HepG2 (cell line): ENCODE data around the gene FSD1. TPM values are rescaled to one million over a fixed set of nuclear protein-coding genes. Genes with fewer than 3 reads are reported as not detected.

Experiments used
- CHCHD3 ChIP-seq: sonication (generic); formaldehyde crosslinking; IDR thresholded peaks from 2 replicates; pipeline ENCODE4 v1.8.0; 2022; ENCODE audit warnings: mild to moderate bottlenecking, missing genetic modification reagents, moderate library complexity
- FIP1L1 ChIP-seq: fragments of 200-400 bp; formaldehyde crosslinking; IDR thresholded peaks from 2 replicates; pipeline ENCODE4 v1.6.1; 2018; ENCODE audit warnings: low read depth, mild to moderate bottlenecking, low read length, moderate library complexity, borderline replicate concordance; ENCODE audit not compliant: insufficient read depth
- GPN1 ChIP-seq: sonication (generic); formaldehyde crosslinking; IDR thresholded peaks from 2 replicates; pipeline ENCODE4 v1.5.1; 2020; ENCODE audit warnings: missing genetic modification reagents, borderline replicate concordance
- MYC ChIP-seq: sonication (generic); formaldehyde crosslinking; IDR thresholded peaks from 2 replicates; pipeline ENCODE4 v1.9.0; 2021; ENCODE audit warnings: missing genetic modification reagents, borderline replicate concordance
- RNF2 ChIP-seq: fragments of 450-650 bp; conservative IDR thresholded peaks from 2 replicates; pipeline ENCODE4 v1.6.1; 2016; ENCODE audit warnings: low read depth
- SAFB2 ChIP-seq: sonication (generic); formaldehyde crosslinking; IDR thresholded peaks from 2 replicates; pipeline ENCODE4 v1.5.1; 2020; ENCODE audit warnings: missing genetic modification reagents, low read depth, mild to moderate bottlenecking, borderline replicate concordance
- ZNF296 ChIP-seq: sonication (generic); formaldehyde crosslinking; conservative IDR thresholded peaks from 2 replicates; pipeline ENCODE4 v1.5.0; 2020; ENCODE audit warnings: mild to moderate bottlenecking, missing genetic modification reagents
- ZNF34 ChIP-seq: sonication (generic); formaldehyde crosslinking; IDR thresholded peaks from 2 replicates; pipeline ENCODE4 v1.4.0; 2020; ENCODE audit warnings: mild to moderate bottlenecking, missing genetic modification reagents, borderline replicate concordance
- polyA plus RNA-seq, 8 experiments: library from polyadenylated mRNA; depleted of rRNA in 3 of 8; stranded (reverse) in 7 of 8; unstranded in 1 of 8; fragments of >200 nt; fragmentation: Illumina TruSeq in 4 of 8; extraction: Trizol in 4 of 8; gene quantifications; 2 replicates each; pipeline versions ENCODE4 v1.2.1 to v1.2.3, GENCODE V29; 2011 to 2016; ENCODE audit warnings: low read depth in 4 of 8, missing spikeins in 1 of 8, mixed read lengths in 1 of 8; ENCODE audit not compliant: insufficient read depth in 1 of 8
- total RNA-seq, 5 experiments: library from RNA; depleted of rRNA; stranded (reverse); fragments of >200 nt; fragmentation: Illumina TruSeq; extraction: Trizol; gene quantifications; 2 replicates each; pipeline ENCODE4 v1.2.3, GENCODE V29; 2016; ENCODE audit warnings: low read depth in 1 of 5
- TF ChIP-seq, protein P1 (sequence below): IDR thresholded peaks from 2 replicates; pipeline ENCODE4 v1.4.0; 2020; ENCODE audit warnings: mild to moderate bottlenecking, missing genetic modification reagents
- TF ChIP-seq, protein P2 (sequence below): IDR thresholded peaks from 2 replicates; pipeline ENCODE4 v1.6.1; 2012; ENCODE audit warnings: low read length, improper control_type of control experiment
- TF ChIP-seq, protein P3 (sequence below): sonication (generic); formaldehyde crosslinking; IDR thresholded peaks from 2 replicates; pipeline ENCODE4 v1.8.1; 2023; ENCODE audit warnings: missing genetic modification reagents, inconsistent platforms, borderline replicate concordance
- TF ChIP-seq, protein P4 (sequence below): sonication (generic); formaldehyde crosslinking; IDR thresholded peaks from 2 replicates; pipeline ENCODE4 v1.5.1; 2020; ENCODE audit warnings: missing genetic modification reagents, mild to moderate bottlenecking, borderline replicate concordance
- TF ChIP-seq, protein P5 (sequence below): sonication (generic); formaldehyde crosslinking; IDR thresholded peaks from 2 replicates; pipeline ENCODE4 v1.4.0; 2020; ENCODE audit warnings: missing genetic modification reagents, mild to moderate bottlenecking, borderline replicate concordance

Gene FSD1
- total and polyA plus RNA-seq, 2 of the 13 experiments (the other 11 are each of a cell fraction or from before 2014, with no cell fraction given), result 0.29 to 0.66 TPM

DNA sequence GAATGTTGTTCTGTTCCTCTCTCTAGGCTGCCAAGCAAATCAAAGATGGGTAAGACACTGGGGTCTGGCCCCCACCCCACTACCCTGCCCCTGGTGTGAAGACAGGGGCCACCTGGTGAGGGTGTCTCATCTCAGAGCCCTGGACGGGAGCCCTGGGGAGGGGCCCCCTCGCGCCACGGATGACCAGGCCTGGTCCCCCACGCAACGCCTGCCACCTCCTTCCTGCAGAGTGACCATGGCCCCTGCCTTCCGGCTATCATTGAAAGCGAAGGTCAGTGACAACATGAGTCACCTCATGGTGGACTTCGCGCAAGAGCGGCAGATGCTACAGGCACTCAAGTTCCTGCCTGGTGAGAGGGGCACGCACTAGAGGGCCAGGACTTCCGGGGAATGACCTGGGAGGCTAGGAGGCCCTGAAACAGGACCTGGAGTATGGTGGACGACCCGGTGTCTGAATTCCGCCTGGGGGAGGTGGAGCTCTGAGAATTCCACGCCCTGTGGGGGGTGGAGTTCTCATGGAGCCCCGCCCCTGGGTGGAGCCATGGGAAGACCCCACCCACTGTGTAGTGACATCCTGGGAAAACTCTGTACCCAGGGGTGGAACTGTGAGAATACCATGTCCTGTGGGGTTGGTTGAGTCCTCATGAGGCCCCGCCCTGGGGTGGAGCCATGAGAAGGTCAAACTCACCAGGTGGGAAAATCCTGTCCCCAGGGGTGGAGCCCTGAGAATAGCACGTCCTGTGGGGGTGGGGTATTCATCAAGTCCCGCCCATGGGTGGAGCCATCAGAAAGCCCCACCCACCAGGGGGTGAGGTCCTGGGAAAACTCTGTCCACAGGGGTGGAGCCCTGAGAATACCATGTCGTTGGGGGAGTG, 6.1 kb downstream of the FSD1 start (continued):
- TF ChIP-seq, protein P1, sequence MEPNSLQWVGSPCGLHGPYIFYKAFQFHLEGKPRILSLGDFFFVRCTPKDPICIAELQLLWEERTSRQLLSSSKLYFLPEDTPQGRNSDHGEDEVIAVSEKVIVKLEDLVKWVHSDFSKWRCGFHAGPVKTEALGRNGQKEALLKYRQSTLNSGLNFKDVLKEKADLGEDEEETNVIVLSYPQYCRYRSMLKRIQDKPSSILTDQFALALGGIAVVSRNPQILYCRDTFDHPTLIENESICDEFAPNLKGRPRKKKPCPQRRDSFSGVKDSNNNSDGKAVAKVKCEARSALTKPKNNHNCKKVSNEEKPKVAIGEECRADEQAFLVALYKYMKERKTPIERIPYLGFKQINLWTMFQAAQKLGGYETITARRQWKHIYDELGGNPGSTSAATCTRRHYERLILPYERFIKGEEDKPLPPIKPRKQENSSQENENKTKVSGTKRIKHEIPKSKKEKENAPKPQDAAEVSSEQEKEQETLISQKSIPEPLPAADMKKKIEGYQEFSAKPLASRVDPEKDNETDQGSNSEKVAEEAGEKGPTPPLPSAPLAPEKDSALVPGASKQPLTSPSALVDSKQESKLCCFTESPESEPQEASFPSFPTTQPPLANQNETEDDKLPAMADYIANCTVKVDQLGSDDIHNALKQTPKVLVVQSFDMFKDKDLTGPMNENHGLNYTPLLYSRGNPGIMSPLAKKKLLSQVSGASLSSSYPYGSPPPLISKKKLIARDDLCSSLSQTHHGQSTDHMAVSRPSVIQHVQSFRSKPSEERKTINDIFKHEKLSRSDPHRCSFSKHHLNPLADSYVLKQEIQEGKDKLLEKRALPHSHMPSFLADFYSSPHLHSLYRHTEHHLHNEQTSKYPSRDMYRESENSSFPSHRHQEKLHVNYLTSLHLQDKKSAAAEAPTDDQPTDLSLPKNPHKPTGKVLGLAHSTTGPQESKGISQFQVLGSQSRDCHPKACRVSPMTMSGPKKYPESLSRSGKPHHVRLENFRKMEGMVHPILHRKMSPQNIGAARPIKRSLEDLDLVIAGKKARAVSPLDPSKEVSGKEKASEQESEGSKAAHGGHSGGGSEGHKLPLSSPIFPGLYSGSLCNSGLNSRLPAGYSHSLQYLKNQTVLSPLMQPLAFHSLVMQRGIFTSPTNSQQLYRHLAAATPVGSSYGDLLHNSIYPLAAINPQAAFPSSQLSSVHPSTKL (CRISPR knock-in tag), result peak; percentile 85
- TF ChIP-seq, protein P2, sequence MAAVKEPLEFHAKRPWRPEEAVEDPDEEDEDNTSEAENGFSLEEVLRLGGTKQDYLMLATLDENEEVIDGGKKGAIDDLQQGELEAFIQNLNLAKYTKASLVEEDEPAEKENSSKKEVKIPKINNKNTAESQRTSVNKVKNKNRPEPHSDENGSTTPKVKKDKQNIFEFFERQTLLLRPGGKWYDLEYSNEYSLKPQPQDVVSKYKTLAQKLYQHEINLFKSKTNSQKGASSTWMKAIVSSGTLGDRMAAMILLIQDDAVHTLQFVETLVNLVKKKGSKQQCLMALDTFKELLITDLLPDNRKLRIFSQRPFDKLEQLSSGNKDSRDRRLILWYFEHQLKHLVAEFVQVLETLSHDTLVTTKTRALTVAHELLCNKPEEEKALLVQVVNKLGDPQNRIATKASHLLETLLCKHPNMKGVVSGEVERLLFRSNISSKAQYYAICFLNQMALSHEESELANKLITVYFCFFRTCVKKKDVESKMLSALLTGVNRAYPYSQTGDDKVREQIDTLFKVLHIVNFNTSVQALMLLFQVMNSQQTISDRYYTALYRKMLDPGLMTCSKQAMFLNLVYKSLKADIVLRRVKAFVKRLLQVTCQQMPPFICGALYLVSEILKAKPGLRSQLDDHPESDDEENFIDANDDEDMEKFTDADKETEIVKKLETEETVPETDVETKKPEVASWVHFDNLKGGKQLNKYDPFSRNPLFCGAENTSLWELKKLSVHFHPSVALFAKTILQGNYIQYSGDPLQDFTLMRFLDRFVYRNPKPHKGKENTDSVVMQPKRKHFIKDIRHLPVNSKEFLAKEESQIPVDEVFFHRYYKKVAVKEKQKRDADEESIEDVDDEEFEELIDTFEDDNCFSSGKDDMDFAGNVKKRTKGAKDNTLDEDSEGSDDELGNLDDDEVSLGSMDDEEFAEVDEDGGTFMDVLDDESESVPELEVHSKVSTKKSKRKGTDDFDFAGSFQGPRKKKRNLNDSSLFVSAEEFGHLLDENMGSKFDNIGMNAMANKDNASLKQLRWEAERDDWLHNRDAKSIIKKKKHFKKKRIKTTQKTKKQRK, result no peak
- TF ChIP-seq SAFB2 (CRISPR knock-in tag) (peak; percentile 78; the same call in 1 of the 2 replicates), ZNF296 (CRISPR knock-in tag) (peak; percentile 98), RNF2 (peak; percentile 88; the same call in 1 of the 2 replicates), FIP1L1 (no peak), GPN1 (CRISPR knock-in tag) (no peak), CHCHD3 (no peak), ZNF34 (no peak), MYC (CRISPR knock-in tag) (peak; percentile 93)
- TF ChIP-seq, protein P3, sequence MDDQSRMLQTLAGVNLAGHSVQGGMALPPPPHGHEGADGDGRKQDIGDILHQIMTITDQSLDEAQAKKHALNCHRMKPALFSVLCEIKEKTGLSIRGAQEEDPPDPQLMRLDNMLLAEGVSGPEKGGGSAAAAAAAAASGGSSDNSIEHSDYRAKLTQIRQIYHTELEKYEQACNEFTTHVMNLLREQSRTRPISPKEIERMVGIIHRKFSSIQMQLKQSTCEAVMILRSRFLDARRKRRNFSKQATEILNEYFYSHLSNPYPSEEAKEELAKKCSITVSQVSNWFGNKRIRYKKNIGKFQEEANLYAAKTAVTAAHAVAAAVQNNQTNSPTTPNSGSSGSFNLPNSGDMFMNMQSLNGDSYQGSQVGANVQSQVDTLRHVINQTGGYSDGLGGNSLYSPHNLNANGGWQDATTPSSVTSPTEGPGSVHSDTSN, result no peak
- TF ChIP-seq, protein P4, sequence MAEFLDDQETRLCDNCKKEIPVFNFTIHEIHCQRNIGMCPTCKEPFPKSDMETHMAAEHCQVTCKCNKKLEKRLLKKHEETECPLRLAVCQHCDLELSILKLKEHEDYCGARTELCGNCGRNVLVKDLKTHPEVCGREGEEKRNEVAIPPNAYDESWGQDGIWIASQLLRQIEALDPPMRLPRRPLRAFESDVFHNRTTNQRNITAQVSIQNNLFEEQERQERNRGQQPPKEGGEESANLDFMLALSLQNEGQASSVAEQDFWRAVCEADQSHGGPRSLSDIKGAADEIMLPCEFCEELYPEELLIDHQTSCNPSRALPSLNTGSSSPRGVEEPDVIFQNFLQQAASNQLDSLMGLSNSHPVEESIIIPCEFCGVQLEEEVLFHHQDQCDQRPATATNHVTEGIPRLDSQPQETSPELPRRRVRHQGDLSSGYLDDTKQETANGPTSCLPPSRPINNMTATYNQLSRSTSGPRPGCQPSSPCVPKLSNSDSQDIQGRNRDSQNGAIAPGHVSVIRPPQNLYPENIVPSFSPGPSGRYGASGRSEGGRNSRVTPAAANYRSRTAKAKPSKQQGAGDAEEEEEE (CRISPR knock-in tag), result 0 out of 2 replicates have a peak, but pooled peaks have one; percentile 42
- TF ChIP-seq, protein P5, sequence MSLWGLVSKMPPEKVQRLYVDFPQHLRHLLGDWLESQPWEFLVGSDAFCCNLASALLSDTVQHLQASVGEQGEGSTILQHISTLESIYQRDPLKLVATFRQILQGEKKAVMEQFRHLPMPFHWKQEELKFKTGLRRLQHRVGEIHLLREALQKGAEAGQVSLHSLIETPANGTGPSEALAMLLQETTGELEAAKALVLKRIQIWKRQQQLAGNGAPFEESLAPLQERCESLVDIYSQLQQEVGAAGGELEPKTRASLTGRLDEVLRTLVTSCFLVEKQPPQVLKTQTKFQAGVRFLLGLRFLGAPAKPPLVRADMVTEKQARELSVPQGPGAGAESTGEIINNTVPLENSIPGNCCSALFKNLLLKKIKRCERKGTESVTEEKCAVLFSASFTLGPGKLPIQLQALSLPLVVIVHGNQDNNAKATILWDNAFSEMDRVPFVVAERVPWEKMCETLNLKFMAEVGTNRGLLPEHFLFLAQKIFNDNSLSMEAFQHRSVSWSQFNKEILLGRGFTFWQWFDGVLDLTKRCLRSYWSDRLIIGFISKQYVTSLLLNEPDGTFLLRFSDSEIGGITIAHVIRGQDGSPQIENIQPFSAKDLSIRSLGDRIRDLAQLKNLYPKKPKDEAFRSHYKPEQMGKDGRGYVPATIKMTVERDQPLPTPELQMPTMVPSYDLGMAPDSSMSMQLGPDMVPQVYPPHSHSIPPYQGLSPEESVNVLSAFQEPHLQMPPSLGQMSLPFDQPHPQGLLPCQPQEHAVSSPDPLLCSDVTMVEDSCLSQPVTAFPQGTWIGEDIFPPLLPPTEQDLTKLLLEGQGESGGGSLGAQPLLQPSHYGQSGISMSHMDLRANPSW (CRISPR knock-in tag), result peak; percentile 84; the same call in 1 of the 2 replicates
